Measurements from ENCODE around the gene APBA2.

The APBA2 gene

GRCh38 chr15:28918141-28918983 is 32.6 kb downstream of the APBA2 start:
- Histone ChIP-seq H3K4me1 (peaks cover 10% of the 10 kb centered on the region), H3K27me3 (no peaks in the 10 kb centered on the region), H3K36me3 (no peaks in the 10 kb centered on the region; the same call in 1 of the 2 replicates), H3K9me3 (no peaks in the 10 kb centered on the region), H3K4me3 (ENCODE audit: low read depth, low read length) (no peak overlapping the region)
- no peak for TF ChIP-seq CTCF (IDR thresholded peaks at IDR 0.05; ENCODE audit: low read depth, low read length)
- no peak for DNase-seq

- Histone ChIP-seq H3K9me3 (no peaks in the 10 kb centered on the region), H3K27me3 (no peaks in the 10 kb centered on the region), H3K36me3 (no peaks in the 10 kb centered on the region; the same call in 1 of the 2 replicates), H3K4me3 (ENCODE audit: low read depth, low read length) (no peak overlapping the region), H3K4me1 (peaks cover 5% of the 10 kb centered on the region)
- DNase-seq, result no peak
- TF ChIP-seq CTCF (IDR thresholded peaks at IDR 0.05; ENCODE audit: low read depth, low read length), result no peak
Measured at GRCh38 chr15:28919201-28919635, 33.4 kb downstream of the APBA2 start.

- H3K4me1 ChIP-seq, result no peaks in the 10 kb centered on the region; the same call in 1 of the 2 replicates
- no peak for TF ChIP-seq CTCF (IDR thresholded peaks at IDR 0.05; ENCODE audit: low read depth, low read length)
- H3K27me3 ChIP-seq, result no peaks in the 10 kb centered on the region
- no peak for DNase-seq
- H3K4me3 ChIP-seq (ENCODE audit: low read depth, low read length), result no peak overlapping the region
- H3K36me3 ChIP-seq, result no peaks in the 10 kb centered on the region; the same call in 1 of the 2 replicates
- H3K9me3 ChIP-seq, result no peaks in the 10 kb centered on the region
Measured at GRCh38 chr15:28919679-28920655, 34.2 kb downstream of the APBA2 start.

- H3K4me3 ChIP-seq (ENCODE audit: low read depth, low read length), result no peak overlapping the region
- H3K36me3 ChIP-seq, result no peaks in the 10 kb centered on the region; the same call in 1 of the 2 replicates
- H3K4me1 ChIP-seq, result no peaks in the 10 kb centered on the region; the same call in 1 of the 2 replicates
- no peaks in the 10 kb centered on the region for H3K9me3 ChIP-seq
- TF ChIP-seq CTCF (IDR thresholded peaks at IDR 0.05; ENCODE audit: low read depth, low read length), result no peak
- DNase-seq, result no peak
- H3K27me3 ChIP-seq, result no peaks in the 10 kb centered on the region
Measured at GRCh38 chr15:28920781-28921331, 35.1 kb downstream of the APBA2 start.

- H3K36me3 ChIP-seq, result no peaks in the 10 kb centered on the region; the same call in 1 of the 2 replicates
- H3K27me3 ChIP-seq, result no peaks in the 10 kb centered on the region
- no peak for DNase-seq
- H3K9me3 ChIP-seq, result no peaks in the 10 kb centered on the region
- H3K4me3 ChIP-seq (ENCODE audit: low read depth, low read length), result no peak overlapping the region
- no peaks in the 10 kb centered on the region; the same call in 1 of the 2 replicates for H3K4me1 ChIP-seq
- TF ChIP-seq CTCF (IDR thresholded peaks at IDR 0.05; ENCODE audit: low read depth, low read length), result no peak
Measured at GRCh38 chr15:28921336-28921735, 35.6 kb downstream of the APBA2 start.

All from BE2C (cell line).